Liver (tissue), 9 donors: ENCODE measurements around the gene MARCHF10. TPM values are rescaled to one million over a fixed set of nuclear protein-coding genes. Genes with fewer than 3 reads are reported as not detected.

ENCODE experiments used
- DNase-seq: peaks from one replicate; pipeline ENCODE4 v3.0.0-alpha.2; 2017; ENCODE audit warnings: low spot score
- H3K27ac ChIP-seq, 2 donors: one replicate each; pipeline ENCODE4 v1.7.0; 2013; ENCODE audit warnings: inconsistent platforms in 2 of 2, low read length in 2 of 2, control low read depth in 1 of 2, low read depth in 1 of 2, mild to moderate bottlenecking in 1 of 2
- H3K27me3 ChIP-seq, 4 donors: one replicate each; pipeline versions ENCODE4 v1.6.1 to v1.7.0; 2013; ENCODE audit warnings: low read length in 3 of 4, inconsistent platforms in 1 of 4, mild to moderate bottlenecking in 1 of 4, moderate library complexity in 1 of 4; ENCODE audit not compliant: control insufficient read depth in 4 of 4, insufficient read depth in 4 of 4
- H3K36me3 ChIP-seq, 4 donors: one replicate each; pipeline versions ENCODE4 v1.6.1 to v1.7.0; 2013; ENCODE audit warnings: low read length in 3 of 4, mild to moderate bottlenecking in 3 of 4, low read depth in 1 of 4, moderate library complexity in 1 of 4; ENCODE audit not compliant: control insufficient read depth in 4 of 4, insufficient read depth in 3 of 4
- H3K4me1 ChIP-seq, 4 donors: one replicate each; pipeline versions ENCODE4 v1.6.1 to v1.7.0; 2013; ENCODE audit warnings: low read length in 3 of 4, mild to moderate bottlenecking in 3 of 4, moderate library complexity in 1 of 4; ENCODE audit not compliant: control insufficient read depth in 4 of 4, insufficient read depth in 4 of 4
- H3K4me3 ChIP-seq, 3 donors: one replicate each; pipeline versions ENCODE4 v1.6.1 to v1.7.0; 2013; ENCODE audit warnings: low read length in 3 of 3, control low read depth in 1 of 3, low read depth in 1 of 3, mild to moderate bottlenecking in 1 of 3
- H3K9ac ChIP-seq, 2 donors: one replicate each; pipeline ENCODE4 v1.7.0; 2013; ENCODE audit warnings: low read length in 2 of 2, mild to moderate bottlenecking in 2 of 2, moderate library complexity in 2 of 2, control low read depth in 1 of 2, low read depth in 1 of 2
- H3K9me3 ChIP-seq, 4 donors: one replicate each; pipeline versions ENCODE4 v1.6.1 to v1.7.0; 2013; ENCODE audit warnings: low read length in 3 of 4; ENCODE audit not compliant: control insufficient read depth in 4 of 4
- EGR1 ChIP-seq, 2 donors: IDR thresholded peaks; 2 replicates each; pipeline ENCODE4 v1.6.1; 2016 to 2018; ENCODE audit warnings: antibody characterized with exemption in 2 of 2, low read depth in 2 of 2
- FOXA1 ChIP-seq: IDR thresholded peaks from 2 replicates; pipeline ENCODE4 v1.6.1; 2016; ENCODE audit warnings: antibody characterized with exemption
- FOXA2 ChIP-seq: IDR thresholded peaks from 2 replicates; pipeline ENCODE4 v1.6.1; 2016; ENCODE audit warnings: antibody characterized with exemption
- GABPA ChIP-seq, 2 donors: IDR thresholded peaks in 1 of 2; conservative IDR thresholded peaks in 1 of 2; 2 replicates each; pipeline ENCODE4 v1.6.1; 2016; ENCODE audit warnings: antibody characterized with exemption in 2 of 2, mild to moderate bottlenecking in 1 of 2, moderate library complexity in 1 of 2
- HNF4A ChIP-seq, 2 donors: conservative IDR thresholded peaks; 2 replicates each; pipeline ENCODE4 v1.6.1; 2016; ENCODE audit warnings: antibody characterized with exemption in 2 of 2, mild to moderate bottlenecking in 2 of 2
- HNF4G ChIP-seq: IDR thresholded peaks from 2 replicates; pipeline ENCODE4 v1.6.1; 2016; ENCODE audit warnings: antibody characterized with exemption
- JUND ChIP-seq, 2 donors: IDR thresholded peaks; 2 replicates each; pipeline ENCODE4 v1.6.1; 2016; ENCODE audit warnings: antibody characterized with exemption in 2 of 2
- NR2F2 ChIP-seq: IDR thresholded peaks from 2 replicates; pipeline ENCODE4 v1.6.1; 2016; ENCODE audit warnings: antibody characterized with exemption
- RAD21 ChIP-seq, 2 donors: IDR thresholded peaks; 2 replicates each; pipeline ENCODE4 v1.6.1; 2016; ENCODE audit warnings: antibody characterized with exemption in 2 of 2, mild to moderate bottlenecking in 2 of 2
- RXRA ChIP-seq, 2 donors: IDR thresholded peaks; 2 replicates each; pipeline ENCODE4 v1.6.1; 2017 to 2018; ENCODE audit warnings: antibody characterized with exemption in 2 of 2, mild to moderate bottlenecking in 1 of 2
- SP1 ChIP-seq: IDR thresholded peaks from 2 replicates; pipeline ENCODE4 v1.6.1; 2018; ENCODE audit warnings: antibody characterized with exemption, mild to moderate bottlenecking
- TAF1 ChIP-seq: conservative IDR thresholded peaks from 2 replicates; pipeline ENCODE4 v1.6.1; 2016; ENCODE audit warnings: antibody characterized with exemption, mild to moderate bottlenecking
- YY1 ChIP-seq: IDR thresholded peaks from 2 replicates; pipeline ENCODE4 v1.6.1; 2016; ENCODE audit warnings: antibody characterized with exemption, mild to moderate bottlenecking
- WGBS: extraction: QIAGEN DNeasy Blood & Tissue Kit; methylation state at CpG from one replicate; pipeline ENCODE4 v1.1.7; 2013; 5-methylcytosine and 5-hydroxymethylcytosine counted together
- polyA plus RNA-seq, 2 donors: library from polyadenylated mRNA; stranded (reverse) in 1 of 2; unstranded in 1 of 2; fragments of 200-250 nt in 1 of 2; fragments of >200 nt in 1 of 2; fragmentation: Nextera tagmentation in 1 of 2; extraction: Ambion mirVana in 1 of 2; gene quantifications; one replicate each; pipeline versions ENCODE4 v1.2.1 to v1.2.3, GENCODE V29; 2013 to 2015
- total RNA-seq, 2 donors: library from RNA; depleted of rRNA; stranded (reverse); fragments of >200 nt; gene quantifications; one replicate each; pipeline ENCODE4 v1.2.3, GENCODE V29; 2014
- TF ChIP-seq, protein P1 (sequence below): IDR thresholded peaks from 2 replicates; pipeline ENCODE4 v1.6.1; 2016; ENCODE audit warnings: antibody characterized with exemption
- TF ChIP-seq, protein P2 (sequence below): IDR thresholded peaks from 2 replicates; pipeline ENCODE4 v1.6.1; 2016; ENCODE audit warnings: antibody characterized with exemption
- TF ChIP-seq, protein P3 (sequence below): fragments of 150-350 bp; IDR thresholded peaks from 2 replicates; pipeline ENCODE4 v1.5.1; 2017; ENCODE audit warnings: improper control_type of control experiment, low read depth, low read length; ENCODE audit not compliant: missing input control
- TF ChIP-seq, protein P4 (sequence below): IDR thresholded peaks from 2 replicates; pipeline ENCODE4 v1.6.1; 2016; ENCODE audit warnings: antibody characterized with exemption, mild to moderate bottlenecking
- TF ChIP-seq, protein P5 (sequence below): IDR thresholded peaks from 2 replicates; pipeline ENCODE4 v1.6.1; 2016; ENCODE audit warnings: antibody characterized with exemption
- donor health status: healthy.
- donor health status: healthy.
- donor health status: healthy.
- donor health status: healthy.
- donor health status: healthy.

The MARCHF10 gene
- total and polyA plus RNA-seq, 4 donors = not detected

DNA sequence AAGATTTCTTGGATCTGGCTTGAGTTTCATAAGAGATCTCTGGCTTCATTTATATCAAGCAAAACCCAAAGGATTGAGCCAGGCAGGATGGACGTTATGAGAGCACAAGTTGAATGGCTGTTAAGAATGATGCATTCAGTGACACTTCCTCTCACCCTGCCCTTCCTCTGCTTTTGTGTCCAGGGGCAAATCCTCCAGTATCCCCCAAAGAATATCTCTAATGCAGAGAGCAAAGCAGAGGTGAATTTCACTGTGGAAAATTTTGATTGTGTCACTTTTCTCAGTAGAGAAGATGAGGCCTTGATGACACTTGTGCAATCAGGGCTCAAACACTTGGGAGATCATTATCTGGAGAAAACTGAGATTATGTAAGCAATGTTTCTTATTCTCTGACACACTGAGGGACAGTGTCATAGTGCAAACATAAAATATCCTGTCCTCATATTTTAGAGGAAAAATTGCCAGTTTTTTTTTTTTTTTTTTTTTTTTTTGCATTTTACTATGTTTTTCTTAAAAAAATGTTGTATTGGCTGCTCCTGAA, 25.3 kb downstream of the MARCHF10 start:
- DNase-seq = no peak
- 80% methylated on average over 1 of the region's 1 CpG for WGBS
- Histone ChIP-seq H3K27me3 (peaks cover 0 to 3% (median 0%) of the 10 kb centered on the region in 4 donors), H3K27ac (no peak overlapping the region), H3K9me3 (no peaks in the 10 kb centered on the region), H3K4me1 (no peaks in the 10 kb centered on the region), H3K36me3 (no peaks in the 10 kb centered on the region), H3K4me3 (no peak overlapping the region), H3K9ac (no peak overlapping the region)
- TF ChIP-seq, protein P1, sequence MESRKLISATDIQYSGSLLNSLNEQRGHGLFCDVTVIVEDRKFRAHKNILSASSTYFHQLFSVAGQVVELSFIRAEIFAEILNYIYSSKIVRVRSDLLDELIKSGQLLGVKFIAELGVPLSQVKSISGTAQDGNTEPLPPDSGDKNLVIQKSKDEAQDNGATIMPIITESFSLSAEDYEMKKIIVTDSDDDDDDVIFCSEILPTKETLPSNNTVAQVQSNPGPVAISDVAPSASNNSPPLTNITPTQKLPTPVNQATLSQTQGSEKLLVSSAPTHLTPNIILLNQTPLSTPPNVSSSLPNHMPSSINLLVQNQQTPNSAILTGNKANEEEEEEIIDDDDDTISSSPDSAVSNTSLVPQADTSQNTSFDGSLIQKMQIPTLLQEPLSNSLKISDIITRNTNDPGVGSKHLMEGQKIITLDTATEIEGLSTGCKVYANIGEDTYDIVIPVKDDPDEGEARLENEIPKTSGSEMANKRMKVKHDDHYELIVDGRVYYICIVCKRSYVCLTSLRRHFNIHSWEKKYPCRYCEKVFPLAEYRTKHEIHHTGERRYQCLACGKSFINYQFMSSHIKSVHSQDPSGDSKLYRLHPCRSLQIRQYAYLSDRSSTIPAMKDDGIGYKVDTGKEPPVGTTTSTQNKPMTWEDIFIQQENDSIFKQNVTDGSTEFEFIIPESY = no peak
- no peak for TF ChIP-seq RAD21 (IDR thresholded peaks at IDR 0.05)
- TF ChIP-seq RXRA (IDR thresholded peaks at IDR 0.05) = no peak
- TF ChIP-seq JUND (IDR thresholded peaks at IDR 0.05) = no peak
- TF ChIP-seq, protein P2, sequence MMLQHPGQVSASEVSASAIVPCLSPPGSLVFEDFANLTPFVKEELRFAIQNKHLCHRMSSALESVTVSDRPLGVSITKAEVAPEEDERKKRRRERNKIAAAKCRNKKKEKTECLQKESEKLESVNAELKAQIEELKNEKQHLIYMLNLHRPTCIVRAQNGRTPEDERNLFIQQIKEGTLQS = no peak
- TF ChIP-seq NR2F2 = no peak
- TF ChIP-seq, protein P3, sequence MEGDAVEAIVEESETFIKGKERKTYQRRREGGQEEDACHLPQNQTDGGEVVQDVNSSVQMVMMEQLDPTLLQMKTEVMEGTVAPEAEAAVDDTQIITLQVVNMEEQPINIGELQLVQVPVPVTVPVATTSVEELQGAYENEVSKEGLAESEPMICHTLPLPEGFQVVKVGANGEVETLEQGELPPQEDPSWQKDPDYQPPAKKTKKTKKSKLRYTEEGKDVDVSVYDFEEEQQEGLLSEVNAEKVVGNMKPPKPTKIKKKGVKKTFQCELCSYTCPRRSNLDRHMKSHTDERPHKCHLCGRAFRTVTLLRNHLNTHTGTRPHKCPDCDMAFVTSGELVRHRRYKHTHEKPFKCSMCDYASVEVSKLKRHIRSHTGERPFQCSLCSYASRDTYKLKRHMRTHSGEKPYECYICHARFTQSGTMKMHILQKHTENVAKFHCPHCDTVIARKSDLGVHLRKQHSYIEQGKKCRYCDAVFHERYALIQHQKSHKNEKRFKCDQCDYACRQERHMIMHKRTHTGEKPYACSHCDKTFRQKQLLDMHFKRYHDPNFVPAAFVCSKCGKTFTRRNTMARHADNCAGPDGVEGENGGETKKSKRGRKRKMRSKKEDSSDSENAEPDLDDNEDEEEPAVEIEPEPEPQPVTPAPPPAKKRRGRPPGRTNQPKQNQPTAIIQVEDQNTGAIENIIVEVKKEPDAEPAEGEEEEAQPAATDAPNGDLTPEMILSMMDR = no peak
- no peak for TF ChIP-seq FOXA1
- no peak for TF ChIP-seq EGR1 (IDR thresholded peaks at IDR 0.05; ENCODE audit: low read depth in 2 of 2)
- TF ChIP-seq, protein P4, sequence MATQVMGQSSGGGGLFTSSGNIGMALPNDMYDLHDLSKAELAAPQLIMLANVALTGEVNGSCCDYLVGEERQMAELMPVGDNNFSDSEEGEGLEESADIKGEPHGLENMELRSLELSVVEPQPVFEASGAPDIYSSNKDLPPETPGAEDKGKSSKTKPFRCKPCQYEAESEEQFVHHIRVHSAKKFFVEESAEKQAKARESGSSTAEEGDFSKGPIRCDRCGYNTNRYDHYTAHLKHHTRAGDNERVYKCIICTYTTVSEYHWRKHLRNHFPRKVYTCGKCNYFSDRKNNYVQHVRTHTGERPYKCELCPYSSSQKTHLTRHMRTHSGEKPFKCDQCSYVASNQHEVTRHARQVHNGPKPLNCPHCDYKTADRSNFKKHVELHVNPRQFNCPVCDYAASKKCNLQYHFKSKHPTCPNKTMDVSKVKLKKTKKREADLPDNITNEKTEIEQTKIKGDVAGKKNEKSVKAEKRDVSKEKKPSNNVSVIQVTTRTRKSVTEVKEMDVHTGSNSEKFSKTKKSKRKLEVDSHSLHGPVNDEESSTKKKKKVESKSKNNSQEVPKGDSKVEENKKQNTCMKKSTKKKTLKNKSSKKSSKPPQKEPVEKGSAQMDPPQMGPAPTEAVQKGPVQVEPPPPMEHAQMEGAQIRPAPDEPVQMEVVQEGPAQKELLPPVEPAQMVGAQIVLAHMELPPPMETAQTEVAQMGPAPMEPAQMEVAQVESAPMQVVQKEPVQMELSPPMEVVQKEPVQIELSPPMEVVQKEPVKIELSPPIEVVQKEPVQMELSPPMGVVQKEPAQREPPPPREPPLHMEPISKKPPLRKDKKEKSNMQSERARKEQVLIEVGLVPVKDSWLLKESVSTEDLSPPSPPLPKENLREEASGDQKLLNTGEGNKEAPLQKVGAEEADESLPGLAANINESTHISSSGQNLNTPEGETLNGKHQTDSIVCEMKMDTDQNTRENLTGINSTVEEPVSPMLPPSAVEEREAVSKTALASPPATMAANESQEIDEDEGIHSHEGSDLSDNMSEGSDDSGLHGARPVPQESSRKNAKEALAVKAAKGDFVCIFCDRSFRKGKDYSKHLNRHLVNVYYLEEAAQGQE = no peak
- TF ChIP-seq, protein P5, sequence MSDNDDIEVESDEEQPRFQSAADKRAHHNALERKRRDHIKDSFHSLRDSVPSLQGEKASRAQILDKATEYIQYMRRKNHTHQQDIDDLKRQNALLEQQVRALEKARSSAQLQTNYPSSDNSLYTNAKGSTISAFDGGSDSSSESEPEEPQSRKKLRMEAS = no peak
- no peak for TF ChIP-seq TAF1
- no peak for TF ChIP-seq HNF4G
- no peak for TF ChIP-seq GABPA (IDR thresholded peaks at IDR 0.05 in 1 of 2, conservative IDR thresholded peaks at IDR 0.05 in 1 of 2)
- no peak for TF ChIP-seq HNF4A (conservative IDR thresholded peaks at IDR 0.05)
- no peak for TF ChIP-seq SP1
- TF ChIP-seq YY1 = no peak
- TF ChIP-seq FOXA2 = no peak
